Stimulated activated CD8-positive, alpha-beta memory T cell treated with anti-CD3 and anti-CD28 coated beads, Interleukin-7, amount 100 ng/mL, for 4 hours (primary cell): ENCODE results near the gene LECT2.
A peak's percentile ranks its signal among the peaks of the same experiment; 100 is the strongest.

Source experiments
- DNase-seq, 2 donors: peaks; one replicate each; pipeline ENCODE4 v3.0.0-alpha.2; 2020; ENCODE audit warnings: low read depth in 2 of 2

The LECT2 gene

GRCh38 chr5:135978993-135979392 lies 24.2 kb upstream of the LECT2 start:
- no peak for DNase-seq

GRCh38 chr5:135978212-135978631 lies 23.4 kb upstream of the LECT2 start:
- DNase-seq, result no peak

- DNase-seq, result peak in 1 of 2 donors; percentile 15
Measured at GRCh38 chr5:135977375-135977928, 22.7 kb upstream of the LECT2 start.

GRCh38 chr5:135976216-135976615 lies 21.4 kb upstream of the LECT2 start:
- no peak for DNase-seq

GRCh38 chr5:135975122-135975521 lies 20.3 kb upstream of the LECT2 start:
- no peak for DNase-seq

- DNase-seq, result no peak
Measured at GRCh38 chr5:135974021-135974600, 19.3 kb upstream of the LECT2 start.

GRCh38 chr5:135973323-135974020 lies 18.7 kb upstream of the LECT2 start:
- no peak for DNase-seq

GRCh38 chr5:135971701-135972100 lies 16.9 kb upstream of the LECT2 start:
- no peak for DNase-seq

- no peak for DNase-seq
Measured at GRCh38 chr5:135966790-135967189, 12.0 kb upstream of the LECT2 start.

- no peak for DNase-seq
Measured at GRCh38 chr5:135966165-135966564, 11.4 kb upstream of the LECT2 start.

GRCh38 chr5:135965504-135965903 lies 10.7 kb upstream of the LECT2 start:
- no peak for DNase-seq

GRCh38 chr5:135964670-135965320 lies 10.0 kb upstream of the LECT2 start:
- DNase-seq, result no peak

- no peak for DNase-seq
Measured at GRCh38 chr5:135955525-135955924, 742 bp upstream of the LECT2 start.

GRCh38 chr5:135953850-135954249 lies 933 bp downstream of the LECT2 start:
- no peak for DNase-seq

GRCh38 chr5:135952683-135953082 lies 2.1 kb downstream of the LECT2 start:
- no peak for DNase-seq

GRCh38 chr5:135951807-135952206 lies 3.0 kb downstream of the LECT2 start:
- DNase-seq, result no peak

GRCh38 chr5:135951257-135951656 lies 3.5 kb downstream of the LECT2 start:
- no peak for DNase-seq

- no peak for DNase-seq
Measured at GRCh38 chr5:135950611-135951010, 4.2 kb downstream of the LECT2 start.

GRCh38 chr5:135944967-135945560 lies 9.7 kb downstream of the LECT2 start:
- DNase-seq, result no peak

- no peak for DNase-seq
Measured at GRCh38 chr5:135944564-135944963, 10.2 kb downstream of the LECT2 start.

GRCh38 chr5:135942202-135942771 lies 12.5 kb downstream of the LECT2 start:
- no peak for DNase-seq

GRCh38 chr5:135941711-135942110 lies 13.1 kb downstream of the LECT2 start:
- DNase-seq, result no peak
